HepG2 (cell line): ENCODE results near the gene SLC1A3. TPM values are rescaled to one million over a fixed set of nuclear protein-coding genes. Genes with fewer than 3 reads are reported as not detected.

Experiments
- ATAC-seq: fragments of 200-7000 bp; cut with Tn5 transposase; 3 replicates; pipeline ENCODE4 v1.9.1; 2020; ENCODE audit warnings: mild to moderate bottlenecking, moderate library complexity
- BruUV-seq: library from RNA; stranded (reverse); fragments of 400-500 nt; replicated peaks from 2 replicates; lab custom pipeline; 2021; lab: Mats Ljungman, UMichigan
- CTCF ChIA-PET: fragments of 300-600 bp; formaldehyde crosslinking; extraction: SDS; loops from one replicate; lab custom pipeline; 2021; ENCODE audit warnings: low total read pairs, inconsistent platforms, low intra/inter-chr PET ratio; lab: Yijun Ruan, JAX
- POLR2A ChIA-PET: fragments of 350-600 bp; sonication (Branson Sonifier 250); formaldehyde crosslinking; loops from one replicate; lab custom pipeline; 2020; ENCODE audit warnings: antibody characterized with exemption, inconsistent platforms; lab: Yijun Ruan, JAX
- DNase-seq: peaks from one replicate; pipeline ENCODE4 v3.0.0-alpha.2; 2015; ENCODE audit warnings: low spot score
- FAIRE-seq: peaks from 3 replicates; lab custom pipeline; 2011; peaks lifted over from hg19 to GRCh38; lab: Jason Lieb, UNC
- H2AFZ ChIP-seq: one replicate; pipeline ENCODE4 v1.6.1; 2011; ENCODE audit warnings: low read length, inconsistent platforms
- H3K27ac ChIP-seq: fragments of 300-600 bp; 3 replicates; pipeline ENCODE4 v1.8.0; 2011; ENCODE audit warnings: mixed run types, mild to moderate bottlenecking, mixed read lengths, low read length, inconsistent platforms; ENCODE audit not compliant: insufficient read depth; ENCODE audit errors: extremely low read length
- H3K27me3 ChIP-seq, 2 experiments: fragments of 200-600 bp in 1 of 2; 2 replicates in 1 of 2; 3 replicates in 1 of 2; pipeline versions ENCODE4 v1.6.0 to v1.8.0; 2011; ENCODE audit warnings: low read length in 2 of 2, mild to moderate bottlenecking in 2 of 2, moderate library complexity in 2 of 2, inconsistent platforms in 1 of 2; ENCODE audit not compliant: insufficient read depth in 2 of 2, control insufficient read depth in 1 of 2
- H3K36me3 ChIP-seq, 2 experiments: fragments of 200-600 bp in 1 of 2; replicated peaks in 1 of 2; 2 replicates in 1 of 2; 3 replicates in 1 of 2; pipeline versions ENCODE4 v1.5.1 to v1.8.0; 2011; ENCODE audit warnings: low read length in 2 of 2, inconsistent platforms in 1 of 2; ENCODE audit not compliant: insufficient read depth in 2 of 2, control insufficient read depth in 1 of 2
- H3K4me1 ChIP-seq: 2 replicates; pipeline ENCODE4 v1.5.1; 2012; ENCODE audit warnings: low read length, inconsistent platforms; ENCODE audit not compliant: insufficient read depth
- H3K4me2 ChIP-seq: 2 replicates; pipeline ENCODE4 v1.6.0; 2011; ENCODE audit warnings: low read depth, low read length, inconsistent platforms
- H3K4me3 ChIP-seq, 3 experiments: fragments of 200-600 bp in 1 of 3; sonication (generic), shearing (Covaris generic) in 1 of 3; replicated peaks in 1 of 3; 2 replicates each; pipeline ENCODE4 v1.5.1; 2011 to 2016; ENCODE audit warnings: low read length in 3 of 3, inconsistent platforms in 2 of 3, low read depth in 2 of 3, mild to moderate bottlenecking in 2 of 3, control low read depth in 1 of 3, mixed read lengths in 1 of 3; ENCODE audit not compliant: insufficient read depth in 1 of 3
- H3K79me2 ChIP-seq: one replicate; pipeline ENCODE4 v1.6.1; 2011; ENCODE audit warnings: low read length, inconsistent platforms; ENCODE audit not compliant: insufficient read depth
- H3K9ac ChIP-seq: 2 replicates; pipeline ENCODE4 v1.6.0; 2011; ENCODE audit warnings: mild to moderate bottlenecking, low read depth, low read length, inconsistent platforms; ENCODE audit not compliant: insufficient read depth
- H3K9me3 ChIP-seq: 2 replicates; pipeline ENCODE4 v1.5.1; 2012; ENCODE audit warnings: mild to moderate bottlenecking, low read length
- H4K20me1 ChIP-seq: 2 replicates; pipeline ENCODE4 v1.6.0; 2011; ENCODE audit warnings: inconsistent platforms, mild to moderate bottlenecking, low read length, moderate library complexity; ENCODE audit not compliant: insufficient read depth
- FOXM1 ChIP-seq: sonication (generic); formaldehyde crosslinking; IDR thresholded peaks from 2 replicates; pipeline ENCODE4 v1.5.0; 2020; ENCODE audit warnings: missing genetic modification reagents
- GATAD1 ChIP-seq: IDR thresholded peaks from 2 replicates; pipeline ENCODE4 v1.6.1; 2016; ENCODE audit warnings: missing genetic modification reagents, missing compliant biosample characterization
- HNRNPK ChIP-seq: fragments of 200-400 bp; formaldehyde crosslinking; IDR thresholded peaks from 2 replicates; pipeline ENCODE4 v1.6.1; 2018; ENCODE audit warnings: low read length, low read depth, moderate library complexity, mild to moderate bottlenecking; ENCODE audit not compliant: poor library complexity, severe bottlenecking
- JUND ChIP-seq: sonication (generic); formaldehyde crosslinking; IDR thresholded peaks from 2 replicates; pipeline ENCODE4 v1.8.0; 2022; ENCODE audit warnings: mild to moderate bottlenecking, missing genetic modification reagents
- MIER2 ChIP-seq: IDR thresholded peaks from 2 replicates; pipeline ENCODE4 v1.6.1; 2016; ENCODE audit warnings: missing biosample characterization, missing genetic modification reagents
- SAFB2 ChIP-seq: sonication (generic); formaldehyde crosslinking; IDR thresholded peaks from 2 replicates; pipeline ENCODE4 v1.5.1; 2020; ENCODE audit warnings: missing genetic modification reagents, low read depth, mild to moderate bottlenecking, borderline replicate concordance
- YEATS2 ChIP-seq: sonication (generic); formaldehyde crosslinking; IDR thresholded peaks from 2 replicates; pipeline ENCODE4 v1.4.0; 2020; ENCODE audit warnings: missing genetic modification reagents, borderline replicate concordance
- YY1 ChIP-seq: IDR thresholded peaks from 2 replicates; pipeline ENCODE4 v1.6.1; 2011; ENCODE audit warnings: low read length, low read depth, moderate library complexity, mild to moderate bottlenecking; ENCODE audit not compliant: insufficient read depth, insufficient replicate concordance
- ZNF18 ChIP-seq: sonication (generic); formaldehyde crosslinking; IDR thresholded peaks from 2 replicates; pipeline ENCODE4 v1.8.0; 2022; ENCODE audit warnings: mild to moderate bottlenecking, missing genetic modification reagents; ENCODE audit not compliant: insufficient replicate concordance
- ZNF501 ChIP-seq: sonication (generic); formaldehyde crosslinking; IDR thresholded peaks from 2 replicates; pipeline ENCODE4 v1.5.1; 2020; ENCODE audit warnings: mild to moderate bottlenecking, moderate library complexity, missing genetic modification reagents
- ZNF614 ChIP-seq: IDR thresholded peaks from 2 replicates; pipeline ENCODE4 v1.6.1; 2018; ENCODE audit warnings: missing biosample characterization, missing genetic modification reagents, inconsistent platforms, borderline replicate concordance
- ZNF773 ChIP-seq: sonication (generic); formaldehyde crosslinking; IDR thresholded peaks from 2 replicates; pipeline ENCODE4 v1.4.0; 2020; ENCODE audit warnings: missing genetic modification reagents, borderline replicate concordance
- ZNF850 ChIP-seq: sonication (generic); formaldehyde crosslinking; conservative IDR thresholded peaks from 2 replicates; pipeline ENCODE4 v1.9.0; 2021; ENCODE audit warnings: mild to moderate bottlenecking, missing genetic modification reagents
- WGBS: methylation state at CpG from one replicate; pipeline ENCODE4 v1.1.6; 2017; ENCODE audit warnings: low lambda C conversion rate; 5-methylcytosine and 5-hydroxymethylcytosine counted together
- in situ Hi-C: cut with HindIII; loops from 2 replicates; pipeline ENCODE4 v1.10.0; 2017; ENCODE audit warnings: low pct_unique_long_range_greater_than_20kb; ENCODE audit not compliant: extremely low pct_ligation_motif_present
- intact Hi-C: fragments of 100-400 bp; cut with micrococcal nuclease; formaldehyde crosslinking; loops from one replicate; pipeline ENCODE4 v1.10.0; 2022; ENCODE audit not compliant: unreplicated experiment
- polyA plus RNA-seq, 8 experiments: library from polyadenylated mRNA; depleted of rRNA in 3 of 8; stranded (reverse) in 7 of 8; unstranded in 1 of 8; fragments of >200 nt; fragmentation: Illumina TruSeq in 4 of 8; extraction: Trizol in 4 of 8; gene quantifications; 2 replicates each; pipeline versions ENCODE4 v1.2.1 to v1.2.3, GENCODE V29; 2011 to 2016; ENCODE audit warnings: low read depth in 4 of 8, missing spikeins in 1 of 8, mixed read lengths in 1 of 8; ENCODE audit not compliant: insufficient read depth in 1 of 8
- total RNA-seq, 5 experiments: library from RNA; depleted of rRNA; stranded (reverse); fragments of >200 nt; fragmentation: Illumina TruSeq; extraction: Trizol; gene quantifications; 2 replicates each; pipeline ENCODE4 v1.2.3, GENCODE V29; 2016; ENCODE audit warnings: low read depth in 1 of 5
- TF ChIP-seq, protein P1 (sequence below): sonication (generic); formaldehyde crosslinking; IDR thresholded peaks from 2 replicates; pipeline ENCODE4 v1.4.0; 2020; ENCODE audit warnings: mild to moderate bottlenecking, missing genetic modification reagents, borderline replicate concordance

SLC1A3 gene
- total and polyA plus RNA-seq, 2 of the 13 experiments (the other 11 are each of a cell fraction or from before 2014, with no cell fraction given) = 0.09 TPM; not detected in 1

DNA sequence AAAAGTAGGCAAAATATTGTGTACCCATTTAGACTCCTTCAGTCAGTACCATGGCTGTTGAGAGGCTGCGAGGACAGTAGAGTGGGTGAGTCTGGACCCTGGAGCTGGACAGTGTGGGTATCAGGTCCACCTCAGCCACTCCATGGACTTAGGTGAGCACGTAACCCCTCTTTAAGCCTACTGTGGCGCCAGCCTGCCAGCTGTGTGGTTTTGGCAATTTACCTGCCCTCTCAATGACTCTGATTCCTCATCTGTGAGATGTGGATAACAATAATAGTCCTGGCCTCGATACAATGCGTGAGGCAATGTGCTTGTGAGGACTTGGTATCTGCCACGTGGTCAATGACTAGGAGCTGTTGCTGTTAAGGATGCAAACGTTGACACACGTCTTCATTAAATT is 17.9 kb downstream of the SLC1A3 start:
- Histone ChIP-seq H3K4me1 (no peaks in the 10 kb centered on the region), H3K4me3 (no peak overlapping the region), H3K27me3 (no peaks in the 10 kb centered on the region; a peak in 1 of 5 replicates), H3K36me3 (no peaks in the 10 kb centered on the region), H3K27ac (no peak overlapping the region), H3K4me2 (no peak overlapping the region), H3K79me2 (no peaks in the 10 kb centered on the region), H3K9me3 (no peaks in the 10 kb centered on the region), H3K9ac (no peak overlapping the region), H2AFZ (no peak overlapping the region), H4K20me1 (no peaks in the 10 kb centered on the region)
- FAIRE-seq (no peak), ATAC-seq (no peak), DNase-seq (no peak)
- TF ChIP-seq JUND (no peak), SAFB2 (no peak), ZNF18 (no peak), ZNF614 (CRISPR knock-in tag) (no peak), YY1 (no peak)
- WGBS = 27% methylated on average over 7 of the region's 8 CpGs
- no TSS peak for BruUV-seq
- intact Hi-C loops (no loop called here), in situ Hi-C loops (no loop called here)
- CTCF ChIA-PET = no interaction called here
- POLR2A ChIA-PET = no interaction called here

GRCh38 chr5:36628695-36629094 is 22.3 kb downstream of the SLC1A3 start:
- H2AFZ ChIP-seq = no peak overlapping the region
- CTCF ChIA-PET = no interaction called here
- no peaks in the 10 kb centered on the region for H3K79me2 ChIP-seq
- H3K36me3 ChIP-seq = no peaks in the 10 kb centered on the region
- POLR2A ChIA-PET = no interaction called here
- DNase-seq = no peak
- H3K27ac ChIP-seq = no peak overlapping the region
- BruUV-seq = no TSS peak
- in situ Hi-C loops = no loop called here
- intact Hi-C loops = no loop called here
- no peaks in the 10 kb centered on the region for H3K4me1 ChIP-seq
- H3K27me3 ChIP-seq = no peaks in the 10 kb centered on the region; a peak in 1 of 5 replicates
- no peak overlapping the region for H3K9ac ChIP-seq
- no peak for FAIRE-seq
- no peaks in the 10 kb centered on the region for H4K20me1 ChIP-seq
- ATAC-seq = no peak
- H3K9me3 ChIP-seq = no peaks in the 10 kb centered on the region
- 0% methylated on average over 2 of the region's 2 CpGs for WGBS
- H3K4me3 ChIP-seq = no peak overlapping the region
- no peak overlapping the region for H3K4me2 ChIP-seq
- TF ChIP-seq MIER2 (CRISPR knock-in tag) = no peak
- no peak for TF ChIP-seq GATAD1 (CRISPR knock-in tag)
- TF ChIP-seq ZNF501 (CRISPR knock-in tag) = no peak
- TF ChIP-seq ZNF850 (CRISPR knock-in tag) = no peak
- TF ChIP-seq FOXM1 = no peak
- TF ChIP-seq, protein P1, sequence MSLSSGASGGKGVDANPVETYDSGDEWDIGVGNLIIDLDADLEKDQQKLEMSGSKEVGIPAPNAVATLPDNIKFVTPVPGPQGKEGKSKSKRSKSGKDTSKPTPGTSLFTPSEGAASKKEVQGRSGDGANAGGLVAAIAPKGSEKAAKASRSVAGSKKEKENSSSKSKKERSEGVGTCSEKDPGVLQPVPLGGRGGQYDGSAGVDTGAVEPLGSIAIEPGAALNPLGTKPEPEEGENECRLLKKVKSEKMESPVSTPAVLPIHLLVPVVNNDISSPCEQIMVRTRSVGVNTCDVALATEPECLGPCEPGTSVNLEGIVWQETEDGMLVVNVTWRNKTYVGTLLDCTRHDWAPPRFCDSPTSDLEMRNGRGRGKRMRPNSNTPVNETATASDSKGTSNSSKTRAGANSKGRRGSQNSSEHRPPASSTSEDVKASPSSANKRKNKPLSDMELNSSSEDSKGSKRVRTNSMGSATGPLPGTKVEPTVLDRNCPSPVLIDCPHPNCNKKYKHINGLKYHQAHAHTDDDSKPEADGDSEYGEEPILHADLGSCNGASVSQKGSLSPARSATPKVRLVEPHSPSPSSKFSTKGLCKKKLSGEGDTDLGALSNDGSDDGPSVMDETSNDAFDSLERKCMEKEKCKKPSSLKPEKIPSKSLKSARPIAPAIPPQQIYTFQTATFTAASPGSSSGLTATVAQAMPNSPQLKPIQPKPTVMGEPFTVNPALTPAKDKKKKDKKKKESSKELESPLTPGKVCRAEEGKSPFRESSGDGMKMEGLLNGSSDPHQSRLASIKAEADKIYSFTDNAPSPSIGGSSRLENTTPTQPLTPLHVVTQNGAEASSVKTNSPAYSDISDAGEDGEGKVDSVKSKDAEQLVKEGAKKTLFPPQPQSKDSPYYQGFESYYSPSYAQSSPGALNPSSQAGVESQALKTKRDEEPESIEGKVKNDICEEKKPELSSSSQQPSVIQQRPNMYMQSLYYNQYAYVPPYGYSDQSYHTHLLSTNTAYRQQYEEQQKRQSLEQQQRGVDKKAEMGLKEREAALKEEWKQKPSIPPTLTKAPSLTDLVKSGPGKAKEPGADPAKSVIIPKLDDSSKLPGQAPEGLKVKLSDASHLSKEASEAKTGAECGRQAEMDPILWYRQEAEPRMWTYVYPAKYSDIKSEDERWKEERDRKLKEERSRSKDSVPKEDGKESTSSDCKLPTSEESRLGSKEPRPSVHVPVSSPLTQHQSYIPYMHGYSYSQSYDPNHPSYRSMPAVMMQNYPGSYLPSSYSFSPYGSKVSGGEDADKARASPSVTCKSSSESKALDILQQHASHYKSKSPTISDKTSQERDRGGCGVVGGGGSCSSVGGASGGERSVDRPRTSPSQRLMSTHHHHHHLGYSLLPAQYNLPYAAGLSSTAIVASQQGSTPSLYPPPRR (CRISPR knock-in tag) = no peak
- no peak for TF ChIP-seq YEATS2 (CRISPR knock-in tag)
- no peak for TF ChIP-seq ZNF773 (CRISPR knock-in tag)
- no peak for TF ChIP-seq HNRNPK
